Ovary (tissue), 9 donors: ENCODE data around the gene LHFPL6. TPM values are rescaled to one million over a fixed set of nuclear protein-coding genes. Genes with fewer than 3 reads are reported as not detected.

Source experiments
- DNase-seq, 5 donors: peaks; one replicate each; pipeline ENCODE4 v3.0.0-alpha.2; 2019 to 2020
- H3K27ac ChIP-seq, 2 donors: fragments of 200-600 bp; one replicate each; pipeline versions ENCODE4 v1.5.1 to v1.8.0; 2019 to 2022
- H3K27me3 ChIP-seq: fragments of 200-600 bp; one replicate; pipeline ENCODE4 v1.8.0; 2022
- H3K36me3 ChIP-seq: fragments of 200-600 bp; sonication (generic); one replicate; pipeline ENCODE4 v1.5.1; 2019
- H3K4me1 ChIP-seq: one replicate; pipeline ENCODE4 v1.8.1; 2013; ENCODE audit warnings: mild to moderate bottlenecking, moderate library complexity; ENCODE audit not compliant: insufficient read depth
- H3K4me3 ChIP-seq: fragments of 200-600 bp; sonication (generic); one replicate; pipeline ENCODE4 v1.5.1; 2017
- H3K9me3 ChIP-seq, 2 donors: fragments of 200-600 bp in 1 of 2; sonication (generic) in 1 of 2; one replicate each; pipeline versions ENCODE4 v1.5.1 to v1.8.1; 2013 to 2019; ENCODE audit warnings: mild to moderate bottlenecking in 1 of 2, moderate library complexity in 1 of 2
- EP300 ChIP-seq: sonication (generic); formaldehyde crosslinking; IDR thresholded peaks from one replicate; pipeline ENCODE4 v1.6.1; 2017; ENCODE audit warnings: antibody characterized with exemption
- POLR2A ChIP-seq: fragments of 450-650 bp; IDR thresholded peaks from one replicate; pipeline ENCODE4 v1.6.1; 2017; ENCODE audit warnings: antibody characterized with exemption, mild to moderate bottlenecking, moderate library complexity
- whole genome bisulfite sequencing, 3 donors: extraction: QIAGEN DNeasy Blood & Tissue Kit in 1 of 3; methylation state at CpG; one replicate each; pipeline versions ENCODE4 v1.1.5 to v1.1.7; 2013 to 2017; 5-methylcytosine and 5-hydroxymethylcytosine counted together
- intact Hi-C, 4 donors: fragments of 100-400 bp; cut with DNase I; formaldehyde crosslinking; loops; one replicate each; pipeline versions ENCODE4 v1.11.0 to v1.15.1; 2022 to 2023
- polyA plus RNA-seq, 2 donors: library from polyadenylated mRNA; stranded (reverse); fragments of 200-250 nt in 1 of 2; fragments of 350-450 nt in 1 of 2; fragmentation: Illumina TruSeq in 1 of 2; extraction: RNeasy Lipid Tissue Mini Kit (QIAGEN cat#74804) in 1 of 2; gene quantifications; one replicate each; pipeline ENCODE4 v1.2.3, GENCODE V29; 2013 to 2014
- total RNA-seq, 7 donors: library from RNA; depleted of rRNA in 2 of 7; stranded (reverse); fragments of >200 nt in 2 of 7; fragmentation: NEBNext Ultra II Directional in 3 of 7; extraction: Animal tissue kit (Norgen Biotek cat#: 25700) in 3 of 7; gene quantifications; one replicate each; pipeline versions ENCODE4 v1.1.0 to v1.2.4, GENCODE V29; 2016 to 2023
- TF ChIP-seq, protein P1 (sequence below), 3 donors: fragments of 450-650 bp in 2 of 3; fragments of 200-600 bp in 1 of 3; IDR thresholded peaks; one replicate each; pipeline versions ENCODE4 v1.5.1 to v1.8.0; 2016 to 2022; ENCODE audit warnings: antibody characterized with exemption in 3 of 3, mild to moderate bottlenecking in 1 of 3
- donor health status: DM: no; HTN: no; CAD: no; lungs with moderate emphysema.
- donor health status: DM: no; HTN: no; CAD: no.
- donor health status: Bipolar disorder and iron deficiency.
- donor health status: DM: yes; HTN: yes; CAD: no.
- donor health status: DM: no; HTN: no; CAD: no.
- donor health status: DM: yes; HTN: yes; CAD: no.

Gene LHFPL6
- total and polyA plus RNA-seq, 9 donors, result 19.7 to 136 (median 42.4) TPM

DNA sequence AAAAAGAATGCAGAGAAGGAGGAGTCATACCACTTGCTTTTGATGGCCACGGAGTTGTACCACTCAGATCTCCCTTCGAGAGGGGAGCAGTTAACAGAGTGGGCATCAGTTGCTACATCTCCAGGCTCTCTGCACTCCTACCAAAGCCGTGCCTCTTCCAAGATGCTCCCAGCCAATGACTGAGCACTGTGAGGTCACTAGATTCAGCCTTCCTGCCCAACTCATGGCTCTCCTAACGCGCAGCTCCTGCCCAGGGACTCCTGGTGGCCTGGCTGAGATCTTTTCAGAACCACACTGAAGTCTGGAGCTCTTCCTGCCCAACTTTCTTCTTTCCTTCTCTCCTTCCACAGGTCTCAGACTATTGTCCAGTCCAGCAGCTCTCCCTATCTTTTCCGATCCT is 66.7 kb downstream of the LHFPL6 start:
- intact Hi-C loops, result no loop called here
- TF ChIP-seq, protein P1, sequence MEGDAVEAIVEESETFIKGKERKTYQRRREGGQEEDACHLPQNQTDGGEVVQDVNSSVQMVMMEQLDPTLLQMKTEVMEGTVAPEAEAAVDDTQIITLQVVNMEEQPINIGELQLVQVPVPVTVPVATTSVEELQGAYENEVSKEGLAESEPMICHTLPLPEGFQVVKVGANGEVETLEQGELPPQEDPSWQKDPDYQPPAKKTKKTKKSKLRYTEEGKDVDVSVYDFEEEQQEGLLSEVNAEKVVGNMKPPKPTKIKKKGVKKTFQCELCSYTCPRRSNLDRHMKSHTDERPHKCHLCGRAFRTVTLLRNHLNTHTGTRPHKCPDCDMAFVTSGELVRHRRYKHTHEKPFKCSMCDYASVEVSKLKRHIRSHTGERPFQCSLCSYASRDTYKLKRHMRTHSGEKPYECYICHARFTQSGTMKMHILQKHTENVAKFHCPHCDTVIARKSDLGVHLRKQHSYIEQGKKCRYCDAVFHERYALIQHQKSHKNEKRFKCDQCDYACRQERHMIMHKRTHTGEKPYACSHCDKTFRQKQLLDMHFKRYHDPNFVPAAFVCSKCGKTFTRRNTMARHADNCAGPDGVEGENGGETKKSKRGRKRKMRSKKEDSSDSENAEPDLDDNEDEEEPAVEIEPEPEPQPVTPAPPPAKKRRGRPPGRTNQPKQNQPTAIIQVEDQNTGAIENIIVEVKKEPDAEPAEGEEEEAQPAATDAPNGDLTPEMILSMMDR (IDR thresholded peaks at IDR 0.05), result no peak
- TF ChIP-seq POLR2A (no peak), EP300 (no peak)
- Histone ChIP-seq H3K36me3 (no peaks in the 10 kb centered on the region), H3K27ac (no peak overlapping the region), H3K4me1 (peaks cover 3% of the 10 kb centered on the region), H3K27me3 (no peaks in the 10 kb centered on the region), H3K4me3 (no peak overlapping the region), H3K9me3 (no peaks in the 10 kb centered on the region)
- no peak for DNase-seq
- WGBS, 3 donors, result 97 to 99% (median 97%) methylated on average over 6 of the region's 6 CpGs

DNA sequence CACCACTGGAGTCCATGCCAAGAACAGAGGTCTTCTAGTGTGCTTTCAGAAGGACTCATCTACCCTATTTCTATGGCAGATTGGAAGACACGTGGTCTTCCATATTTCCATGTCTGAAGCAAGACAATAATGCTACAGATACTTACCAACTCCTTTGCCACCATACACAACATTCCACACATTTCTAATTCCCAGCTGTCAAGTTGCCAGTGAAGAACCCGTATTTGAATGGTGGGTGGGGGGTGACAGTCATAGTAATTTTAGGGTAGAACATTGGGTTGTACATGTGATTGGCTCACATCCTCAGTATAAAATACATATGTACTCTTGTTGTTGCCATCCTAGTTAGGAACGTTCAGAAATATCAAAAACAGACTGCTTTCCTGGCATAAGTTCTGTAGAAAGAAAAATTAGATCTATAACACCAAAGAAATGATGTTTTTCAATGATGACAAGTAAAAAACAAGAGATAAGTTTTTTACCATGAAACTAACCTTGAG is 69.3 kb downstream of the LHFPL6 start:
- Histone ChIP-seq H3K27ac (no peak overlapping the region), H3K36me3 (no peaks in the 10 kb centered on the region), H3K4me3 (no peak overlapping the region), H3K9me3 (no peaks in the 10 kb centered on the region), H3K4me1 (peaks cover 2% of the 10 kb centered on the region), H3K27me3 (no peaks in the 10 kb centered on the region)
- TF ChIP-seq, protein P1 (IDR thresholded peaks at IDR 0.05), result no peak
- TF ChIP-seq EP300 (no peak), POLR2A (no peak)
- 44 to 63% (median 49%) methylated on average over 3 of the region's 3 CpGs for WGBS, 3 donors
- DNase-seq, result no peak
- intact Hi-C loops, result no loop called here

DNA sequence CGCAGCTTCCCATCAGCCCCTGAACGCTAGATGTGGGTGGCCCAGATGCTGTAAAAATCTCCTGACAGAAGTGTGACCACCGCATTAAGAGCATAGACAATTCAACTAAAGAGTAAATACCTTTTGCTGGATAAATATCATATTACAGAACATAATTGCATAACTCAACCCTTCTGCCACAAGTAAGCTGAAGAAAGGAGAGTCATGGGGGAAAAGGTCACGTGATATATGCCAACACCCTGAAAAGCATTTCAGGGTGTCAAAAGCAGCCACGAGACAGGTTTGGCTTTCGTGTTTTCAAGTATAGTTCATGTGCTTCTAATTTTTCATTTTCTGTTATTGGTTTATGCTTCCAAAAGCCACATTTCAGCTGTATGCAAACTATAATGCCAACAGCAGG is 71.3 kb downstream of the LHFPL6 start:
- 89 to 92% (median 90%) methylated on average over 6 of the region's 6 CpGs for WGBS, 3 donors
- Histone ChIP-seq H3K27me3 (no peaks in the 10 kb centered on the region), H3K9me3 (no peaks in the 10 kb centered on the region), H3K27ac (no peak overlapping the region), H3K4me1 (peaks cover 3% of the 10 kb centered on the region), H3K36me3 (no peaks in the 10 kb centered on the region), H3K4me3 (no peak overlapping the region)
- intact Hi-C loops, result no loop called here
- no peak for DNase-seq
- TF ChIP-seq EP300, result no peak
- no peak for TF ChIP-seq POLR2A
- TF ChIP-seq, protein P1 (IDR thresholded peaks at IDR 0.05), result no peak

DNA sequence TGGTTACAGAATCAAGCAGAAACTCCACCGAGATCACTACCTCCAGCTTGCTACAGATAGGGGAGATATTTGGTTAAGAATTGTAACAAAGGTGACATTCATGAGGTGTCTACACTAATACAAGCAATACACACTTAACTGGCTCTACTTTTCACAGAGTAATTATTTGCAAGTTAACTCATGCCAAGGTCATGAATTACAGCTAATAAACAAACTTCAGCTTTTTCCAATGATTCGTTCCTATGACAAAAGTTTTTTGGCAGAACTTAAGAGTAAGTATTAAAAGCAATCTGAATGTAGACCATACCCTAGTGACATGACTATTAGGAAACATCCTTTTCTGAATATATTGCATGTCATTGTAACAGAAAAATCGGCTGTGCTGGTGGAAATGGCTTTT is 72.1 kb downstream of the LHFPL6 start:
- no peak for DNase-seq
- intact Hi-C loops, result no loop called here
- Histone ChIP-seq H3K9me3 (no peaks in the 10 kb centered on the region), H3K27ac (no peak overlapping the region), H3K36me3 (no peaks in the 10 kb centered on the region), H3K27me3 (no peaks in the 10 kb centered on the region), H3K4me1 (peaks cover 5% of the 10 kb centered on the region), H3K4me3 (no peak overlapping the region)
- WGBS, 3 donors, result 36 to 44% (median 39%) methylated on average over 3 of the region's 3 CpGs
- no peak for TF ChIP-seq EP300
- TF ChIP-seq, protein P1 (IDR thresholded peaks at IDR 0.05), result no peak

DNA sequence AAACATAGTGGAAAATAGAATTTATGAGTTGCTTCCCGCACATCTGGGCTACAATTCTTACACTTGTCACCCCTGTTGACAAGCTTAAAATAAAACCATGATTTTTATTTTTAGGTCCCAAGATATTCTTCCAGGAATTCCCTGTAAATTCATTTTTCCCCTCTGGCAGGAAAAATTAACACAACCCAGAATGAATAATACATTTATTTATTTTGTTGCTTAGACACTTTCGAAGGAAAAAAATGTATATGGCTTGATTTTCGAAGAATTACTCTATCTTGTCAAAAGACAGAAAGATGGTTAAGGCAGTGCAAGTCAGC is 74.4 kb downstream of the LHFPL6 start:
- Histone ChIP-seq H3K36me3 (no peaks in the 10 kb centered on the region), H3K4me3 (no peak overlapping the region), H3K4me1 (peaks cover 5% of the 10 kb centered on the region), H3K9me3 (no peaks in the 10 kb centered on the region), H3K27ac (no peak overlapping the region), H3K27me3 (no peaks in the 10 kb centered on the region)
- no peak for DNase-seq
- TF ChIP-seq, protein P1 (IDR thresholded peaks at IDR 0.05), result no peak
- TF ChIP-seq EP300 (no peak), POLR2A (no peak)
- intact Hi-C loops, result no loop called here
- WGBS, 3 donors, result 57 to 84% (median 78%) methylated on average over 3 of the region's 3 CpGs
